HG03103 (cell line): ENCODE data around the gene ZNF804A.

Experiments used
- ATAC-seq: cut with Tn5 transposase; IDR thresholded peaks from one replicate; pipeline ENCODE4 v1.9.1; 2021; ENCODE audit warnings: low read depth; ENCODE audit not compliant: unreplicated experiment

Gene ZNF804A

DNA sequence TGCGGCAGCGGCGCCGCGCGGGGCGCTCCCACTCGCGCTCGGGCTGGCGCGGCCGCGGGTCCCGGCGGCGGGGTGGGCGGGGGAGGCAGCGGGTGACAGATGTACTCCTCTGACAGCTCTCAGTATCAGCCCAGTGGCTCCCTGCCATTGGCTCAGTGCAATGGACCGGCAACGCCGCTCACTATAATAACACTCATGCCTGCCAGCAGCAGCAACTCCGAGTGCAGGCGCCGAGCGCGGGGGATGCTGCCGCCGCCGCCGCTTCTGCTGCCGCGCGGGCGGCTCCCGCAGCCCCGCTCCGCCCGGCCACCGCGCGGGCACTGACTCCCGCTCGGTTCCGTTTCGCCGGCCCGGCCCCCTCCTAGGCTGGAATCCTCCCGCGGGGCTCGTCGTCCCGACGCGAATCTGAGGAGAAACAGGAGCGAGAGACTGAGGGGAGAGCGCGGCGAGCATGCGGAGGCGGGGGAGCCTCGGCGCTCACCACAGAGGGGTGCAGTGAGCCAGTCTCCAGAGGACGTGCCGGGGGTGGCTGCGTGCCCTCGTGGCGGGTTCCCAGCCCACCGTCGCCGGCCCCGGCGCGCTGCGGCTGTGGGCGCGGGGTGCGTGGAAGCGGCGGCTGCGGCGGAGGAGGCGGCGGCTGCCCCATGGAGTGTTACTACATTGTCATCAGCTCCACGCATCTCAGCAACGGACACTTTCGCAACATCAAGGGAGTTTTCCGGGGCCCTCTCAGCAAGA is at the start of gene ZNF804A:
ZNF804A (plus strand) TSS at position 214 of the 738 bp plus-strand sequence; CDS start at position 645, 431 bp downstream.
- ATAC-seq = peak; percentile 76

DNA sequence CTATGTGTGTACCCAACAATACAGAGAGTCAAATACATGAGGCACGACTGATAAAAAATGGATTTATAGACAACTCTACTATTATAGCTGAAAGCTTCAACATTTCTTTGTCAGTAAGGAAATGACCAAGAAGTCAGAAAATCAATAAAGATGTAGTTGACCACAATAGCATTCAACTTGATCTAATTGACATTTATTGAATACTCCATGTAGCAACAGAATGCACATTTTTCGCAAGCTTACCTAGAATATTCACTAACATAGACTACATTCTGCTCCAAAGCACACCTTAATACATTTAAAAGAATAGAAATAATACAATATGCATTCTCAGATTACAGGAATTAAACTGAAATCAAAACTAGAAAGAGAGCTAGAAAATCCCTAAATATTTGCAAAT is 49.2 kb upstream of the ZNF804A start:
- ATAC-seq = no peak

DNA sequence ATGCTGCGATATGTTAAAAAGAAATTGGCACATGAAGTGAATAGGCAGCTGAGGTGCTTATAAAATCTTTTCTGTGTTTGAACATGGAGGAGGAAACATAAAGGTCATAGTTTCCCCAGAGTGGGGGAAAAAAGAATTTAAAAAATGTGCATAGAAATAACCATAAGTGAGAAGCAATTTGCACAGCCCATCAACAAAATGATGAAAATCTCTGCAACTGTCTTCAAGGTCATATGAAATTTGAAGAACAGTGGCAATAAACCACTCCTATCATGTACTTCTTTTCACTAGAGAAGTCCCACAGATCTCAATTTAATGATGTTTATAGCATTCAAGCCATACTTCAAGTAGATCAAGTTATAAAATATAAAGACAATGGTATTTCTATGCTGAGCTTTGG is 46.7 kb upstream of the ZNF804A start:
- no peak for ATAC-seq

DNA sequence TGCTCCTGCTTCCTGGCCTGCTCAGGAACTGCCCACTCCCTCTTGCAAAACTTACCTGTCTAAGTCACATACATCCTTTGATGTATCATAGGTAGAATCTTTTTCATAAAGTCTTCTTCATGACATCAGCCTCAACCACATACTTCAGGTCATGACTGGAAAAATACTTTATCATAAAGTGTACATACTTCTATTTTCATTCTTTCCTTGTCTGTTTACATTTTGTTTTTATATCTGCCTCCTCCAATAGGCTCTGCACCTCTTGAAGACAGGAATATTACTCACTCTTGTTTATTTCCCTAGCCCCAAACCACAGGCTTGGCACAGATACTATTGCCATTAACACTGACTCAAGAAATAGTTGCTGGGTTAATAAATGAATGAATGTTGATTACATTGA is 43.6 kb upstream of the ZNF804A start:
- ATAC-seq = no peak

DNA sequence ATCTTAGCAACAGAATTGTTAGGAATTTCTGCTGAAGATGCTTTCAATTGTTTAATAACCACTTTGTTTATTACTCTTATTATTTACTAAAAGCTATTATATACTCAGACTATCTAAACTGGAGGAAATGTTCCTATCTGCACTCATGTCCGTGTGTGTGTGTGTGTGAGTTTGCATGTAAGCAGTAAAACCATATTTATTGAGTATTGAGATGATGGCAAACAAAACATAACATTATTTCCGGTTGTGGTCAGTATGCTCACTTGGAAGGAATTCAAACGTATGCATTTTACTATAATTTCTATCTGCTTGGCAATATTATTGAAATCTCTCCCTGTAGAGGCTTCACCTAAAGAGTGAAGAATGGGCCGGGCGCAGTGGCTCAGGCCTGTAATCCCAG is 43.0 kb upstream of the ZNF804A start:
- no peak for ATAC-seq

DNA sequence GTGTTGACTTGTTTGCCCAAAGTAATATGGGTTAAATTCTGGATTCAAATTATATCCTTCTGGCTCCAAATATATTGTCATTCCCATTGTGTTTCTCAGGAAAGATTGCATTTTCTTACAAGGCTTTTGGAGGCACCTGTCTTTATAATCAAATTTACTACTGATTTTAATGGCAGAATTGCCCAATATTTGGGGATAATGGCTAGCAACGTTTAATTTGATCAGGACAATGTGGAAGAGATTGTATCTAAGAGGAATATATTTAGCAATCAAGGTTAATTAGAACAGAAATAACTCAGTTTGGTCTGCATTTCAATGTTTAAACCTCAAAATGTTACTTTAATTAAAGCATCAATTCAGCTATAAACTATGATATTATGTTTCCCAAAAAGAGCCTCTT is 41.7 kb upstream of the ZNF804A start:
- ATAC-seq = no peak

DNA sequence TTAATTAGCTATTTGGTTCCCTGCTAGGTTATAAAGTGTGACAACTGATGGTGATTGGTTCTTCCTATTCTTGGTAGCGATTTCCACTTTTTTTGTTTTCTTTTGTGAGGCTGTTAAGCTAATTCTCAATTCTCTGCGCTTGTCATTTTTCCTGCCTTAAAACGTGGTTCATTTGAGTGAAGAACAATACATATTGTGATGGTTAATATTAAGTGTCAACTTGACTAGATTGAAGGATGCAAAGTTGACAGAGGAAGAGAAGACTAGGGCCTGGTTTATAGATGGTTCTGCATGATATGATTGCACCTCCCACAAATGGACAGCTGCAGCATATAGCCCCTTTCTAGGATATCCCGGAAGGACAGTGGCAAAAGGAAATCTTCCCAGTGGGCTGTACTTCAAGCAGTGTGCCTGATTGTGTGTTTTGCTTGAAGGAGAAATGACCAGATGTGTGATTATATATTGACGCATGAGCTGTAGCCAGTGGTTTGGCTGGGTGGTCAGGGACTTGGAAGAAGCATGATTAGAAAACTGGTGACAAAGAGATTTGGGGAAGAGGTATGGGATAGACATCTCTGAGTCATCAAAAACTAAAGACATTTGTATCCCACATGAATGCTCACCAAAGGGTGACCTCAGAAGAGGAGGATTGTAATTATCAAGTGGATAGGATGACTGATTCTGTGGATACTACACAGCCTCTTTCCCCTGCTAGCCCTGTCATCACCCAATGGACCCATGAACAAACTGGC is 39.4 kb upstream of the ZNF804A start:
- ATAC-seq = no peak

DNA sequence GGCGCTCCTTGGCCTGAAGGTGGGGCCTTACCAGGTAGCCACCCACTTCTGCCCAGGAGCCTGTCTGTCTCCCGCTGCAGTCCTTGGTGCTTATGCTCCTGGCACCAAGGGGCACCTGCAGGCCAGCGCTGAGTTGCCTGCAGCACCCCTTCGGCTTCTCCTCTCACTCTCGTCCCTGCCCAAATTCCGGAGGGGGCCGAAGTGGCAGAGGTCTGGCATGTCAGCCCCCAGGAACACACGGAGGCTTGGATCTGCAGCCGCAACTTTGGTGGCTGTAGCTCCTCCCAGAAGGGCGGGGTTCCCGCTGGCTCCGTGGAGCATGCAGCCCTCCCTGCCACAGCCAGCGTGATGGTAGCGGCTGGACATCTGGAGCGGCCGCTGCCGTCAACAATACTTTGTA is 37.7 kb upstream of the ZNF804A start:
- no peak for ATAC-seq

DNA sequence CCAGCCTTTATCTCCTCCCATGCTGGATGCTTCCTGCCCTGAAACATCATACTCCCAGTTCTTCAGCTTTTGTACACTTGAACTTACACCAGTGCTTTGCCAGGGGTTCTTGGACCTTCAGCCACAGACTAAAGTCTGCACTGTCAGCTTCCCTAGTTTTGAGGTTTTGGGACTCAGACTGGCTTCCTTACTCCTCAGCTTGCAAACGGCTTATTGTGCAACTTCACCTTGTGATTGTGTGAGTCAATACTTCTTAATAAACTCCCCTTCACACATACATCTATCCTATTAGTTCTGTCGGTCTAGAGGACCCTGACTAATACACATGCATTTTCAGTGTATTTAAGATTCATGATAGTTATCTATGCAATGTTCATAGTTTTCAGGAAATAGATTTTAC is 35.8 kb upstream of the ZNF804A start:
- ATAC-seq = no peak

DNA sequence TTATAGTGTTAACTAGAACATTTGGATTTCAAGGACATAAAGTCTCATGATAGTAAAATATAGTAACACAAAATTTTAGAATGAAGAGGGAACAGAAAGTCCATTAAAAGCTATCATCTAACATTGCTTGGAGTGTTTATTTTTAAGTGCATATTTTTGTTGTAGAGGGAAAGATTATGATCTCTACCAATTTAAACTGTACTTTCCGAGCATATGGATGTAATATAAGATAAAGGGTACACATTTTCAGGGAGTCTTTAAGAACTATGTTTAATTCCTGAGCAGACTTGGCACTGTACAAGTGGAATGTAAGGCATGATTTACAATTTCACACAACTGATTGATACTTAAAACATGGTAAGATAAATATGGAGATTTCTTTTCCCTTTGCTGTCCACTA is 34.2 kb upstream of the ZNF804A start:
- no peak for ATAC-seq

DNA sequence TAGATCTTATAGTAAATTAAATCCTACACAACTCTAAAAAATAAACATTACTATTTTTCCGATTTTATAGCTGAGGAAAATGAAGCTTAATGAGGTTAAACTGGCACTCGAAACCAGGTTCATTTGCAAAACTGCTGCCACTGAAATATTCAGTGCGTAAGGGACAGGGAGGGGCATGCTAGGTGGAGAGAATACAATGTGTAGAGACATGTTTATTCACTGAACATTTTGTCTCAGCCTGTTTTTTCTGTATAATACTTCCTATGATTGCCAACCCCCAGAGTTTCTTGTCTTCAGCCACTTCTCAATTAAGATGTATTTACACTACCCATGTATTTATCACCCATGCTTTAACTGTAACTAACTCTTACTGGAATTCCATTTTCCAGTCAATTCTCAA is 31.6 kb upstream of the ZNF804A start:
- no peak for ATAC-seq

DNA sequence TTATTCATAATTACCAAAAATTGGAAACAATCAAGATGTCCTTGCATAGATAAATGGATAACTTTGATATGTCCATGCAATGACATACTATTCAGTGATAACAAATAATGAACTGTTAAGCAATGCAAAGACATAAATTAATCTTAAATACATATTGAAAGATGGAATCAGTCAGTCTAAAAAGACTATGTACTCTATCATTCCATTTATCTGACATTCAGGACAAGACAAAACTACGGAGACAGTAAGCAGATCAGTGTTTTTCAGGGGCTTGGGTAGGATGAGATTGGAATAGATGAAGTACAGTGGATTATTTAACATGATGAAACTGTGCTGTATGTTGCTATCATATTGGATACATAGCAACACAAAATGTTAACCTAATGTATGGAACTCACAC is 21.3 kb upstream of the ZNF804A start:
- ATAC-seq = no peak

DNA sequence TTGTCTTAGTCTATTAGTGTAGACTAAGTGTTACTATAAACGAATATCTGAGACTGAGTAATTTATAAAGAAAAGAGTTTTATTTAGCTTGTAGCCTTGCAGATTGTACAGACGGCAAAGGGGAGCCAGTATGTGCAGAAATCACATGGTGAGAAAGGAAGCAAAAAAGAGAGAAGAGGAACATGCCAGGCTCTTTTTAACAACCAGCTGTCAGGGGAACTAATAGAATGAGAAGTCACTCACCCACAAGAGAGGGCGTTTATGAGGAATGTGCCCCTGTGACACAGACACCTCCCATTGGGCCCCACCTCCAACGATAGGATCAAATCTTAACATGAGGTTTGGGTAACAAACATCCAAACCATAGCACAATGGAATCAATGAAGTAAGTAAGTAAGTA is 20.6 kb upstream of the ZNF804A start:
- ATAC-seq = no peak

DNA sequence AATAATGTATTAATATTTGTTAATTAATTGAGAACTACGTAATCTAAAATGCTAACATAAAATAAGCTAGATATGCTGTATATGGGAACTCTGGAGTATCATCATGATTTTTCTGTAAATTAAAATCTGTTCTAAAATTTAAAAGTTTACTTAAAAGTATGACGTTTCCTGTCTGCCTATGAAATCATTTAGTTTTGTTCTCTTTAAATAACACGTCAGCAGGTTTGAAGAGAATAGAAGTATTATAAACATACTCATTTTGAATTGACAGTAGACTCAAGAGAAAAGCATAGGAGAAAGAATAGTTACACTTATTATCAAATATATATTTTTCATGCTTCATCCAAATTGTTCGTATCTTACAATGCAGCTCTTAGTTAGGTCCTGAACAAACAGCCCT is 19.1 kb upstream of the ZNF804A start:
- ATAC-seq = no peak

DNA sequence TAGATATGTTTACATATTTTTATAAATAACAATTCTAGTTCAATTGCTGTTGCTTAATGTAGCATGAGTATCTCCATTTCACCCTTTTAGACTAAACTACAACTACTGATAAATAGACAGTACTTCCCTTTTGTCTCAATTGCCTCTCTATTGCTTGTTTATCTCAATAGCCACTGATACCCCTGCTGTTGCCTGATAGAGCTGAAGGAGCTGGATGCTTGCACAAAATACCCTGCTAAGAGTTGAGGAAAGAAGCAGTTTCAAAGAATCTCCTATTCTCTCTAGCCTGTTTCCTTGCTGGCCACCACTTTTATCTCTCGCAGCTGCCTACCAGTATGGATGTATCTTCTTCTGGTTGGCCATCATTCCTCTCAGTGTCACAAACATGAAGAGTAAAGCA is 16.9 kb upstream of the ZNF804A start:
- ATAC-seq = no peak

DNA sequence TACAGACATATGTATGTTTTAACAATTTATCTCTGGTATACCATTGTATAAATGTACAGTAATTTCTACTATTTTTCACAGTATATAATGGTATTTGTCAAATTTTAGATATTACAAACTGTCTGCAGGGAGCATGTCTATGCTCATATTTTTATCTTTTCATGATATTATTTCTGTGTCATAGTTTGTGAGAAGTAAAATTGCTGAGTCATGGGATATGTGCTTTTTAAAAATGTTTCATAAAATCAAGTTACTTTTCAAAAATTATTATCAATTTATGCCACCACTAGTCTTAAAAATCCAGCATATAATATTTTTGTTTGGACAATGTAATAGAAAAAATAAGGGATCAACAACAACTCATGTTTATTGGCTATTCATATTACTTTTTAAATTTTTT is 9.1 kb upstream of the ZNF804A start:
- no peak for ATAC-seq

DNA sequence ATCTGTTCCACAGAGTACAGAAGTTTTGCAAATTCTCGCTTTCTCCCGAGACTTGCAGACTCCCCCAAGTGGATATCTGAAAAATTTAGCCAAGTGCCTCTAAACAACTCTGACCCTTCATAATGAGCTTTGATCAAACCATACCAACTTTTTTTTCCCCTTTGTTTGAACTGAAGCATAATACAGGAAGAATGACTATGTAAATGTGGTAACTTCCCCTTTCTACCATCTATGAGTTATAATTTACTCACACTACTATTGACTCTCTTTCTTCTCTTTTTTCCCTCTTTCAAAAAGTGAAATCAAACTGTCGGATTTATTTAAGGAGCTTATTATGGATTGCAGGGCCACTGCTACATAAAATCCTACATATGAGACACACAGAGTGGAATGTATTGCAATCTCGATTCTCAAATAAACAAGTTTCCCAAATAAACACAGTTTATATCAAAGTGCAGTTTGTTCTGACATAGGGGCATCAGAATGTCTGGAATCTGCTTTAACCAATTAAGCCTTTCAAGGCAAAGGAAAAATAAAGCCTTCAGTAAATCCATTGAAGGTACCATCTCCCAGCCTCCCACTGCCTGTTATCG is 1.4 kb upstream of the ZNF804A start:
- ATAC-seq = peak; percentile 29

DNA sequence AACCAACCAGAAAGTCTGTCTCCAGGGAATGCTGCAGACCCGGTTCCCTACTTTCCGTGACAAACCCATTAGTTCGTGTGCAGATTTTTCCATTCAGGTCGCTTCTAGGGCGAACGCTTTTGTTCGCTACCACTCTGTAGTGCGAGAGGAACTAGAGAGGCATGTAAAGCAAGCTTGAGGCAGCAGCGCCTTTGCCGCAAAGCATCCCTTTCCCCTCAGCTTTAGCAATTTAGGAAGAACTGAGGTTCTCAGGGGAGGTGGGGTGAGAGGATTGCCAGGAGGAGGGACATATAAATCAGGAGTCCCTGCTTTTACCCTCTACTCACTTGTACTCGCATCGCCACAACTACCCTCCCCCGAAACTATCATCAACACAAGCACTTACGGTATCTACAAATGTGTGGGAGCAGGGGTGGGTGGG is 748 bp upstream of the ZNF804A start:
- ATAC-seq = no peak

DNA sequence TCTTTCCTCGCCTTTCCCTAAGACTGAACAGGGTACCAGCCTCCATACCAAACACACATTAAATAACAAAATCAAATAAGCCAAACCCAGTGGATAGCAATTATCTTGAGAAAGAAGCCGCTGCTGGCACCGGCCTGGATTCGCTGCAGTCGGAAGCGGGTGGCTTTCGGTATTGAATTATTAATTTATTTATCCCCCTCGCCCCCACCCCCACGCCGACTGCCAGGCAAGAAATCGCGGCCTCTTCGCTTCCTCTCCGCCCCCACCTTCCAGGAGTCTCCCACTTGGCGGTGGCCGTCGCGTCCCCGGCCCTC is 370 bp upstream of the ZNF804A start:
- no peak for ATAC-seq

DNA sequence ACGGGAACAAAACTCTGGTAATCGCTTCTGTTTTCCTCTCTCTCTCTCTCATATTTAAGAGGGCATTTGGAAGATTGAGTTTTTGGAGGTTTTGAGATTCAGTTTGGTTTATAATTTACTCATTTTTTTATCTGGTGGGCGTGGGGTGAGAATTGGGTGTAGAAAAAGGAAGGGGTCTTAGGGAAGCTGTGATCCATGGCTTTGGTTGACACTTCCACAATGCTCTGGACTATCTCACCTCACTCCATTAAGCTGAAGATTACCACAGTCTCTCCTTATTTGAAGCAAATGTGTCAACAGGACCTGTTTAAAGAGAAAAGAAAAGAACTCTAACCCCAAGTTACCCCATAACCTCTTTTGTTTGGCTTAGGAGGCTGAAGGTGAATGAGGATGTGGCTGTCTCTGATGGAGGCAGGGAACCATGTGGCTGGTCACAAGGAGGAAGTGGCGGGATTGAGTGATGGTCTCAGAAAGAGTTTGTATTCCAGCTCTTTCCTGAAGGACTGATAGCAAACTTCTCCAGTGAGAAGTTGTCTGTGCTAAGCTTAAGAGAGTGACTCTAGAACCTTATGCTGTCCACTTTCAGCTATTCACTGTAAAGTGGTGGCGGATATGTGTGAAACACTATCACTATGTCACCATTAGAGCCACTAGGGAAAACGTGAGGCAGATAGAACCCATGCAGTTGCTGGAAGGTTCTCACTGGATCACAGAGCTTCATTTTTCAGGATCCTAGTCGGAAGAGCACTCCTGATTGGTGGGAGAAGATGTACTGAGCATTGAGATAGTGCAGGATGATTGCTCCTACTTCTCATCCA is 934 bp downstream of the ZNF804A start:
- no peak for ATAC-seq

DNA sequence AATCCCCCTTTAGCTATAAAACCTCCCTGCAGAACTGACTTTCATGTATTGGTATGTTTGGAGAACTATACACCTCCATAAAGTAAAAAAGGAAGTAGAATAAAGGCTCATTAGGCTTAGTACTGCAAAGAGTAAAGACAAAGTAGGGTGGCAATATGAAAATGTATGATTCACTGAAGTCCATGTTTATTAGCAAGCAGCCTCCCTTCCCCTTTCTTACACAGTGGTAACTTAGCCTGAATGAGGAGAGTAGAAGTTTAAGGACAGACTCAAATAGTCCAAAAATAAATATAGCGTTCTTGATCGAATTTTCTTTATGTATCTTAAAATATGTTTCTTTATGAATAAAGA is 1.5 kb downstream of the ZNF804A start:
- ATAC-seq = no peak
